Right renal cortex interstitium (tissue), 3 donors: ENCODE results near the gene OR52E4. TPM values are rescaled to one million over a fixed set of nuclear protein-coding genes. Genes with fewer than 3 reads are reported as not detected.

ENCODE experiments used
- DNase-seq, 3 donors: peaks; one replicate each; pipeline ENCODE4 v3.0.0-alpha.2; 2013; ENCODE audit warnings: low read depth in 3 of 3, low spot score in 2 of 3
- polyA plus RNA-seq, 3 donors: library from polyadenylated mRNA; unstranded; fragments of 120-200 nt; gene quantifications; one replicate each; pipeline ENCODE4 v1.2.1, GENCODE V29; 2013; ENCODE audit not compliant: insufficient read length in 3 of 3

The OR52E4 gene
- not detected for polyA plus RNA-seq

GRCh38 chr11:5880329-5880728, at the start of gene OR52E4:
TSS of gene OR52E4 (plus strand) at chr11:5880629. CDS start at chr11:5884293, 3,664 bp downstream.
- no peak for DNase-seq

- DNase-seq = no peak
Observed at GRCh38 chr11:5831196-5831829, 49.1 kb upstream of the OR52E4 start.

- DNase-seq = no peak
Observed at GRCh38 chr11:5833446-5833845, 47.0 kb upstream of the OR52E4 start.

GRCh38 chr11:5837695-5838094, 42.7 kb upstream of the OR52E4 start:
- DNase-seq = no peak

GRCh38 chr11:5841797-5842196, 38.6 kb upstream of the OR52E4 start, which contains the start of gene OR52E6:
TSS of gene OR52E6 (minus strand) at chr11:5841897. CDS start at chr11:5841897, 0 bp downstream.
- DNase-seq = no peak

- DNase-seq = no peak
Observed at GRCh38 chr11:5846701-5847100, 33.7 kb upstream of the OR52E4 start.

GRCh38 chr11:5847711-5848110, 32.7 kb upstream of the OR52E4 start:
- no peak for DNase-seq

- DNase-seq = no peak
Observed at GRCh38 chr11:5851002-5851401, 29.4 kb upstream of the OR52E4 start.

GRCh38 chr11:5857590-5857989, 22.8 kb upstream of the OR52E4 start, which contains the start of gene OR52E8:
TSS of gene OR52E8 (minus strand) at chr11:5857690. CDS start at chr11:5857690, 0 bp downstream.
- no peak for DNase-seq

- DNase-seq = no peak
Observed at GRCh38 chr11:5865826-5866225, 14.6 kb upstream of the OR52E4 start.

GRCh38 chr11:5878564-5878963, 1.9 kb upstream of the OR52E4 start:
- DNase-seq = no peak

GRCh38 chr11:5881756-5882155, 1.3 kb downstream of the OR52E4 start:
- no peak for DNase-seq

GRCh38 chr11:5887172-5887571, 6.7 kb downstream of the OR52E4 start:
- DNase-seq = no peak

GRCh38 chr11:5887661-5888060, 7.2 kb downstream of the OR52E4 start:
- DNase-seq = no peak

- DNase-seq = no peak
Observed at GRCh38 chr11:5891216-5891800, 10.9 kb downstream of the OR52E4 start.

GRCh38 chr11:5892908-5893307, 12.5 kb downstream of the OR52E4 start, which contains the start of gene OR52E5:
TSS of gene OR52E5 (plus strand) at chr11:5893208. CDS start at chr11:5900777, 7,569 bp downstream.
- no peak for DNase-seq

GRCh38 chr11:5899534-5899933, 19.1 kb downstream of the OR52E4 start:
- no peak for DNase-seq

GRCh38 chr11:5910540-5910939, 30.1 kb downstream of the OR52E4 start:
- DNase-seq = no peak

GRCh38 chr11:5922749-5923426, 42.5 kb downstream of the OR52E4 start:
- no peak for DNase-seq

- DNase-seq = no peak
Observed at GRCh38 chr11:5923427-5923776, 43.0 kb downstream of the OR52E4 start.

- no peak for DNase-seq
Observed at GRCh38 chr11:5923794-5924193, 43.4 kb downstream of the OR52E4 start.

- DNase-seq = no peak
Observed at GRCh38 chr11:5928271-5928670, 47.8 kb downstream of the OR52E4 start.
